ENCODE results near the gene RBM23.

The RBM23 gene

GRCh38 chr14:22926316-22926715, 7.4 kb upstream of the RBM23 start:
- H3K23ac ChIP-seq (ENCODE audit: low read depth, low read length, poor library complexity), result no peak overlapping the region
- H3K4me3 ChIP-seq (ENCODE audit: low read length in 2 of 2), result no peak overlapping the region
- no peak overlapping the region for H2AK5ac ChIP-seq (ENCODE audit: low read depth, low read length)
- no peak overlapping the region for H2BK5ac ChIP-seq (ENCODE audit: low read length)
- H3K4ac ChIP-seq (ENCODE audit: low read length), result no peak overlapping the region
- H3K4me2 ChIP-seq (ENCODE audit: insufficient read depth, low read length, poor library complexity, severe bottlenecking), result no peak overlapping the region
- peaks cover 5 to 6% of the 10 kb centered on the region in 2 donors for H3K4me1 ChIP-seq (ENCODE audit: control insufficient read depth in 2 of 2, insufficient read depth in 1 of 2, low read depth in 1 of 2, low read length in 2 of 2)
- H3K9ac ChIP-seq (ENCODE audit: low read depth, low read length, poor library complexity), result no peak overlapping the region
- H2BK120ac ChIP-seq (ENCODE audit: low read depth, low read length), result no peak overlapping the region
- no peak overlapping the region for H2BK15ac ChIP-seq (ENCODE audit: low read length)
- no peaks in the 10 kb centered on the region for H3K27me3 ChIP-seq (ENCODE audit: control insufficient read depth in 3 of 3, insufficient read depth in 3 of 3, low read depth in 1 of 3, low read length in 3 of 3)
- no peak overlapping the region for H4K91ac ChIP-seq (ENCODE audit: low read depth, low read length, poor library complexity)
- H3K9me3 ChIP-seq (replicated peaks in 1 of 2; ENCODE audit: control insufficient read depth in 2 of 2, insufficient read depth in 1 of 2, low read depth in 1 of 2, low read length in 2 of 2), result no peaks in the 10 kb centered on the region
- no peak overlapping the region for H3K27ac ChIP-seq (replicated peaks; ENCODE audit: low read length)
- no peak overlapping the region for H2BK12ac ChIP-seq (ENCODE audit: low read length)
- no peaks in the 10 kb centered on the region for H3K79me1 ChIP-seq (ENCODE audit: low read depth, low read length)
- H3K18ac ChIP-seq (ENCODE audit: low read length), result no peak overlapping the region
- DNase-seq (ENCODE audit: low spot score), result no peak
- no peak overlapping the region for H4K8ac ChIP-seq (ENCODE audit: low read depth, low read length)
- peaks cover 41 to 63% of the 10 kb centered on the region in 2 donors for H3K36me3 ChIP-seq (replicated peaks in 1 of 2; ENCODE audit: control insufficient read depth in 2 of 2, insufficient read depth in 2 of 2, low read length in 2 of 2)
- no peak overlapping the region for H3K14ac ChIP-seq (ENCODE audit: low read length)
- WGBS, 2 donors (ENCODE audit: extremely low coverage in 2 of 2, insufficient read length in 2 of 2, insufficient replicate concordance in 1 of 2), result no CpG with 5 or more reads among the region's 4 CpGs
- no peak overlapping the region for H2AFZ ChIP-seq (ENCODE audit: low read length)

DNA sequence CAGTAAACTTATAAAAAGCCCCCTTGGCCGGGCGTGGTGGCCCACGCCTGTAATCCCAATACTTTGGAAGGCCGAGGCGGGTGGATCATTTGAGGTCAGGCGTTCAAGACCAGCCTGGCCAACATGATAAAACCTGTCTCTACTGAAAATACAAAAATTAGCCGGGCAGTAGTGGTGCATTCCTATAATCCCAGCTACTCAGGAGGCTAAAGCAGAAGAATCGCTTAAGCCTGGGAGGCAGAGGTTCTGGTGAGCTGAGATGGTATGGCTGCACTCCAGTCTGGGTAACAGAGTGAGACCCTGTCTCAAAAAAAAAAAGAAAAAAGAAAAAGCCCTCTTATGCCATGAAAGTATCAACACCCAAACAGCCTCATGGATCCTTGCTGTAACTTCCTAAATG, 6.6 kb upstream of the RBM23 start:
- Histone ChIP-seq H3K79me1 (ENCODE audit: low read depth, low read length) (no peaks in the 10 kb centered on the region), H3K4me2 (ENCODE audit: insufficient read depth, low read length, poor library complexity, severe bottlenecking) (no peak overlapping the region), H3K36me3 (replicated peaks in 1 of 2; ENCODE audit: control insufficient read depth in 2 of 2, insufficient read depth in 2 of 2, low read length in 2 of 2) (peaks cover 47 to 71% of the 10 kb centered on the region in 2 donors), H3K27me3 (ENCODE audit: control insufficient read depth in 3 of 3, insufficient read depth in 3 of 3, low read depth in 1 of 3, low read length in 3 of 3) (no peaks in the 10 kb centered on the region), H2BK15ac (ENCODE audit: low read length) (no peak overlapping the region), H2AFZ (ENCODE audit: low read length) (no peak overlapping the region), H3K9me3 (replicated peaks in 1 of 2; ENCODE audit: control insufficient read depth in 2 of 2, insufficient read depth in 1 of 2, low read depth in 1 of 2, low read length in 2 of 2) (no peaks in the 10 kb centered on the region), H4K91ac (ENCODE audit: low read depth, low read length, poor library complexity) (no peak overlapping the region), H2AK5ac (ENCODE audit: low read depth, low read length) (no peak overlapping the region), H3K4ac (ENCODE audit: low read length) (no peak overlapping the region), H2BK120ac (ENCODE audit: low read depth, low read length) (no peak overlapping the region), H3K27ac (replicated peaks; ENCODE audit: low read length) (no peak overlapping the region), H4K8ac (ENCODE audit: low read depth, low read length) (no peak overlapping the region), H3K9ac (ENCODE audit: low read depth, low read length, poor library complexity) (no peak overlapping the region), H3K18ac (ENCODE audit: low read length) (no peak overlapping the region), H2BK5ac (ENCODE audit: low read length) (no peak overlapping the region), H3K23ac (ENCODE audit: low read depth, low read length, poor library complexity) (no peak overlapping the region), H3K14ac (ENCODE audit: low read length) (no peak overlapping the region), H3K4me3 (ENCODE audit: low read length in 2 of 2) (no peak overlapping the region), H2BK12ac (ENCODE audit: low read length) (no peak overlapping the region), H3K4me1 (ENCODE audit: control insufficient read depth in 2 of 2, insufficient read depth in 1 of 2, low read depth in 1 of 2, low read length in 2 of 2) (peaks cover 5 to 6% of the 10 kb centered on the region in 2 donors)
- no CpG with 5 or more reads among the region's 8 CpGs for WGBS, 2 donors (ENCODE audit: extremely low coverage in 2 of 2, insufficient read length in 2 of 2, insufficient replicate concordance in 1 of 2)
- DNase-seq (ENCODE audit: low spot score), result no peak

DNA sequence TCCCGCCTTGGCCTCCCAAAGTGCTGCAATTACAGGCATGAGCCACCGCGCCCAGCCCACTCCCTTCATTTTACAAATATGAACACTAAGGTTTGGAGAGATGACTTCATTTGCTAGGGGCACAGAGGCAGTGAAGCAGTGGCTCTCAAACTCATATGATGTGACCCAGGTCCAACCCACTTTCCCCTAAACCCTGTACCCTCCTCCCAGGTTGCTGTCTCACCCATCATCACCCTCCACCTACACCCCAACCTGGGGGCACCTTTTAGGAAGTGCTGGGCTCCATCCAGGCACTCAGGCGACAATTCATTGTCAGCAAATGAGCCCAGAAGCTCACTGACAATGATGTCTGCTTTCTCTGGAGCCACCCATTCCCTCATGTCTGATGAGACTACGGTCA, 4.8 kb upstream of the RBM23 start:
- H3K36me3 ChIP-seq (replicated peaks in 1 of 2; ENCODE audit: control insufficient read depth in 2 of 2, insufficient read depth in 2 of 2, low read length in 2 of 2), result peaks cover 52 to 81% of the 10 kb centered on the region in 2 donors
- no CpG with 5 or more reads among the region's 5 CpGs for WGBS, 2 donors (ENCODE audit: extremely low coverage in 2 of 2, insufficient read length in 2 of 2, insufficient replicate concordance in 1 of 2)
- H3K4me2 ChIP-seq (ENCODE audit: insufficient read depth, low read length, poor library complexity, severe bottlenecking), result no peak overlapping the region

DNA sequence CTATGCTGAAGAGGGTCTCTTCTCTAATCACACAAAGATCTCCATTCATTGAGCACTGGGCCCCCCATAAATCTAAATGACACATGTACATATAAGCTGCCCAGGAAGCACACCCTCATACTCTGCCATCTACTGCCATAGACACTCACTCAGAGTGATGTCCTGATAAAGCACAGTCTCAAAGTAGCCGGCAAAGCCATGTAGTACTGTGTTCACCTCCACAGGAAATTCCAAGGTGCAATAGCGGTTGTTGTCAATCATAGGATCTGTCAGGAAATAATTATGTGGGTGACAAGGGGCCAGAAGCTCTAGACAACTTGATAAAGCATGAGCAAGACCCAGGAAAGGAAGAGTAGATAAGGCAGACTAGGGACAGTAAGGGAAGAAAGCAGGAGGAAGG, 3.3 kb upstream of the RBM23 start:
- no peak for DNase-seq (ENCODE audit: low spot score)
- H3K36me3 ChIP-seq (replicated peaks in 1 of 2; ENCODE audit: control insufficient read depth in 2 of 2, insufficient read depth in 2 of 2, low read length in 2 of 2), result peaks cover 50 to 79% of the 10 kb centered on the region in 2 donors
- H2BK15ac ChIP-seq (ENCODE audit: low read length), result no peak overlapping the region
- H3K18ac ChIP-seq (ENCODE audit: low read length), result no peak overlapping the region
- no peaks in the 10 kb centered on the region for H3K79me1 ChIP-seq (ENCODE audit: low read depth, low read length)
- no CpG with 5 or more reads among the region's 2 CpGs for WGBS, 2 donors (ENCODE audit: extremely low coverage in 2 of 2, insufficient read length in 2 of 2, insufficient replicate concordance in 1 of 2)
- H3K9ac ChIP-seq (ENCODE audit: low read depth, low read length, poor library complexity), result no peak overlapping the region
- no peak overlapping the region for H2AFZ ChIP-seq (ENCODE audit: low read length)
- no peak overlapping the region for H3K4me3 ChIP-seq (ENCODE audit: low read length in 2 of 2)
- H3K4me2 ChIP-seq (ENCODE audit: insufficient read depth, low read length, poor library complexity, severe bottlenecking), result no peak overlapping the region
- H3K4ac ChIP-seq (ENCODE audit: low read length), result no peak overlapping the region
- no peak overlapping the region for H2BK12ac ChIP-seq (ENCODE audit: low read length)
- no peak overlapping the region for H2AK5ac ChIP-seq (ENCODE audit: low read depth, low read length)
- no peak overlapping the region for H3K14ac ChIP-seq (ENCODE audit: low read length)
- H2BK120ac ChIP-seq (ENCODE audit: low read depth, low read length), result no peak overlapping the region
- no peak overlapping the region for H3K23ac ChIP-seq (ENCODE audit: low read depth, low read length, poor library complexity)
- H4K8ac ChIP-seq (ENCODE audit: low read depth, low read length), result no peak overlapping the region
- H3K9me3 ChIP-seq (replicated peaks in 1 of 2; ENCODE audit: control insufficient read depth in 2 of 2, insufficient read depth in 1 of 2, low read depth in 1 of 2, low read length in 2 of 2), result no peaks in the 10 kb centered on the region
- H2BK5ac ChIP-seq (ENCODE audit: low read length), result no peak overlapping the region
- no peak overlapping the region for H3K27ac ChIP-seq (replicated peaks; ENCODE audit: low read length)
- H4K91ac ChIP-seq (ENCODE audit: low read depth, low read length, poor library complexity), result no peak overlapping the region
- peaks cover 6% of the 10 kb centered on the region in 2 donors for H3K4me1 ChIP-seq (ENCODE audit: control insufficient read depth in 2 of 2, insufficient read depth in 1 of 2, low read depth in 1 of 2, low read length in 2 of 2)
- no peaks in the 10 kb centered on the region for H3K27me3 ChIP-seq (ENCODE audit: control insufficient read depth in 3 of 3, insufficient read depth in 3 of 3, low read depth in 1 of 3, low read length in 3 of 3)

More for the DNA sequence above, 4.8 kb upstream of the RBM23 start:
- Histone ChIP-seq H3K9me3 (replicated peaks in 1 of 2; ENCODE audit: control insufficient read depth in 2 of 2, insufficient read depth in 1 of 2, low read depth in 1 of 2, low read length in 2 of 2) (no peaks in the 10 kb centered on the region), H2BK5ac (ENCODE audit: low read length) (no peak overlapping the region), H3K4ac (ENCODE audit: low read length) (no peak overlapping the region), H3K23ac (ENCODE audit: low read depth, low read length, poor library complexity) (no peak overlapping the region), H2BK15ac (ENCODE audit: low read length) (no peak overlapping the region), H4K91ac (ENCODE audit: low read depth, low read length, poor library complexity) (no peak overlapping the region), H2BK12ac (ENCODE audit: low read length) (no peak overlapping the region), H2AFZ (ENCODE audit: low read length) (no peak overlapping the region), H3K4me1 (ENCODE audit: control insufficient read depth in 2 of 2, insufficient read depth in 1 of 2, low read depth in 1 of 2, low read length in 2 of 2) (peaks cover 8 to 10% of the 10 kb centered on the region in 2 donors), H2AK5ac (ENCODE audit: low read depth, low read length) (no peak overlapping the region), H3K14ac (ENCODE audit: low read length) (no peak overlapping the region), H4K8ac (ENCODE audit: low read depth, low read length) (no peak overlapping the region), H3K79me1 (ENCODE audit: low read depth, low read length) (no peaks in the 10 kb centered on the region), H3K27me3 (ENCODE audit: control insufficient read depth in 3 of 3, insufficient read depth in 3 of 3, low read depth in 1 of 3, low read length in 3 of 3) (no peaks in the 10 kb centered on the region), H3K4me3 (ENCODE audit: low read length in 2 of 2) (no peak overlapping the region), H3K18ac (ENCODE audit: low read length) (no peak overlapping the region), H3K27ac (replicated peaks; ENCODE audit: low read length) (no peak overlapping the region), H2BK120ac (ENCODE audit: low read depth, low read length) (no peak overlapping the region), H3K9ac (ENCODE audit: low read depth, low read length, poor library complexity) (no peak overlapping the region)
- no peak for DNase-seq (ENCODE audit: low spot score)
